HG03066 (cell line): ENCODE data around the gene LMX1B.
"Not testable (repeated sequence)": the region's sequence is repeated elsewhere in the genome, so short reads cannot be mapped to it uniquely, and the experiment has no call there.

Source experiments
- ATAC-seq: cut with Tn5 transposase; IDR thresholded peaks from one replicate; pipeline ENCODE4 v1.9.1; 2021; ENCODE audit warnings: low read depth; ENCODE audit not compliant: unreplicated experiment

LMX1B gene

DNA sequence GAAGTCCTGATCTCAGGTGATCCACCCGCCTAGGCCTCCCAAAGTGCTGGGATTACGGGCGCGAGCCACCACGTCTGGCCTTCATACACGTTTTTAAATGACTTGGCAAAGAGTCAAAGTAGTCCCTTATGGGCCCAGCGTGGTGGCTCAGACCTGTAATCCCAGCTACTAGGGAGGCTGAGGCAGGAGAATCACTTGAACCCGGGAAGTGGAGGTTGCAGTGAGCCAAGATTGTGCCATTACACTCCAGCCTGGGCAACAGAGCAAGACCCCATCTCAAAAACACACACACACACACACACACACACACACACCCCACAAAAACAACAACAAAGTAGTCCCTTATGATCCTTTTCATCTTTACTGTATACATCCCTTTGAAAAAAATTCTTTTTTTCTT lies 116.9 kb downstream of the LMX1B start:
- not testable (repeated sequence) for ATAC-seq

DNA sequence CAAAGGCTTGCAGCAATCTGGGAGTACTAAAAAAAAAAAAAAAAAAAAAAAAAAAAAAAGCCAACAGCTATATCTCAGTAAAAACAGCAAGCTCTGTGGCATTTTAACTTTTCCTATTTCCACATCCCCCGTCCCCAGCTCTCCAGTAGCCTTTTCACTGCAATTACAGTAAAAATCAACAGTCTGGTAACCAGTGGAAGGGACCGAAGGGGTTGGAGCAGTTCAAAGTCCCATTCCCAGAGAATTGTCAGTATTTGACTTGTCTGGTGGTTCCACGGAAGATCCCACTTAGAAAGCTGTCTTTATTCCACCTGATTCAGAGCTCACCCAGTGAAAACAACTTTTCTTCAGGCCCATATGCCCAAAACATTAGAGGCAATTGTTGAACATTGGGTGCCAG lies 119.3 kb downstream of the LMX1B start:
- no peak for ATAC-seq

GRCh38 chr9:126734877-126735276 lies 121.1 kb downstream of the LMX1B start:
- no peak for ATAC-seq

DNA sequence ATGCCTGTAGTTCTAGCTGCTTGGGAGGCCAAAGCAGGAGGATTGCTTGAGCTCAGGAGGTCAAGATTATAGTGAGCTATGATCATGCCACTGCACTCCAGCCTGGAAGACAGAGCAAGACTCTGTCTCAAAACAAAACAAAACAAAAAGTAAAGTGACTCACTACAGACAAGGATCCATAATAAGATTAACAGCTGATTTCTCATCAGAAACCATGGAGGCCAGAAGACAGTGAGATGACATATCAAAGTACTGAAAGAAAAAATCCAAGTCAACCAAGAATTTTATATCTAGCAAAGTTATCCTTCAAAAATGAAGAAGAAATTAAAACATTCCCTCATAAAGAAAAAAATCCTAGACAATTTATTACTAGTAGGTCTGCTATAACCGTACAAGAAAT lies 121.8 kb downstream of the LMX1B start:
- no peak for ATAC-seq

GRCh38 chr9:126738553-126738952 lies 124.8 kb downstream of the LMX1B start:
- ATAC-seq: no peak

DNA sequence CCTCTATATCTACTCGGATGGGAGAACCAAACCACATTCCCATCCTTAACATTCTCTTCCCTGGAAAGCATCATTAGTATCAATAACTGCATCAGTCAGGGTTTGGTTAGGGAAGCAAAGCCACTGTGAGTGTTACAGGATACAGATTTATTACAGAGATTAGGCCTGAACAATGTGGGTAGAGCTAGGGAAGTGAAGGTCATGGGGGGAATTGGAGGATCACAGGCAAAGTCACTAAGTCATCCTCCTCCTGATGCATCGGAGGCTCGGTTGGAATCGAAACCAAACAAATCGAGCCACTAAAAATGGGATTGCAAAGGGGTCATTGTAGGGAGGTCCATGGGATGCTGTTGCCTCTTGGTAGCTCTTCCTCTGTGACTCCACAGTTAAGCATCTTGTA lies 129.3 kb downstream of the LMX1B start:
- no peak for ATAC-seq

GRCh38 chr9:126745574-126746411 lies 132.1 kb downstream of the LMX1B start:
- ATAC-seq: no peak
